ENCODE measurements around the gene OR2V2.
A peak's percentile ranks its signal among the peaks of the same experiment; 100 is the strongest.
"Not testable (repeated sequence)": the region's sequence is repeated elsewhere in the genome, so short reads cannot be mapped to it uniquely, and the experiment has no call there.

Gene OR2V2

DNA sequence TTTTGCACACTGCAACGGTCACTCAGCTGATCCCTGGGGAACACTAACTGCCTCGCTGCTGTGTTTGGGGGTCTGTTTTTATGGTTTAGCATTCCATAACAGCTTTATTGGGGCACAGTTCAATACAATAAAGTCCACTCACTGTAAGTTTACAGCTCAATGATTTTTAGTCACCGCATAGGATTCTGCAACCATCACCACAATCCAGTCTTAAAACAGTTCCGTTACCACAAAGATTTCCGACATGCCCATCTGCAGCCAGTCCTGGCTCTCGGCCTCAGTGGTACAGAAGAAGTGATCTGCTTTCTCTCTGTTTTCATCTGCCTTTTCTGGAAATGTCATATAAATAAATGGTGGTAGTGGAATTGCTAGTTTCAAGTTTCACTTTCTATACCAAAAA lies 23.6 kb downstream of the OR2V2 start:
- no peak for FAIRE-seq

DNA sequence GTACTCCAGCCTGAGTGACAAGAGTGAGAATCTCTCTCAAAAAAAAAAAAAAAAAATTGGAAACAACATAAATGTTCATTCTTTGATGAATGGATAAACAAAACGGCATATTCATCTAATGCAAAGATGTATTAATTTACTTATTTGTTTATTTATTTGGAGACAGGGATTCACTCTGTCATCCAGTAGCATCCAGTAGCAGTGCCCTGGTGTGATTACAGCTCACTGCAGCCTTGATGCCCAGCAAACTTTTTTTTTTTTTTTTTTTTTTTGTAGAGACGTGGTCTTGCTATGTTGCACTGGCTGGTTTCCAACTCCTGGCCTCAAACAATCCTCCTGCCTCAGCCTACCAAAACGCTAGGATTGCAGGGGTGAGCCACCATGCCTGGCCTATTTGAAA lies 24.4 kb downstream of the OR2V2 start:
- no peak for FAIRE-seq

DNA sequence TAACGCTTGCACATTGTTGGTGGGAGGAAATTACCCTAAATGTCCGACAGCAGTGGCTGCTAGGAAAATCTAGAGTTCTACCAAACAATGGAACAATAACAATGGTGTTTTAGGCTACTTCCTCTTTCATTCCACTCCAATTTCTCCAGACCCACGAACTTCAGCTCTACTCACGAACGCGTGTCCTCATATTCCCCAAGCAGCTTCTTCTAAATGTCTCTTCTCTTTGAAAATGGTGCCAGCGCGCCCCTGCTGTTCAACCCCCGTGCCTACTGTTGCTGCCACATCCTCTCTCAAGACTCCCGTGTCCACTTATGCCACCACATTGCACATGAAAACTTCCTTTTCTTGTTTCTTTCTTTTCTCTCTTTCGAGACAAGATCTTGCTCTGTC lies 25.6 kb downstream of the OR2V2 start:
- FAIRE-seq = no peak

DNA sequence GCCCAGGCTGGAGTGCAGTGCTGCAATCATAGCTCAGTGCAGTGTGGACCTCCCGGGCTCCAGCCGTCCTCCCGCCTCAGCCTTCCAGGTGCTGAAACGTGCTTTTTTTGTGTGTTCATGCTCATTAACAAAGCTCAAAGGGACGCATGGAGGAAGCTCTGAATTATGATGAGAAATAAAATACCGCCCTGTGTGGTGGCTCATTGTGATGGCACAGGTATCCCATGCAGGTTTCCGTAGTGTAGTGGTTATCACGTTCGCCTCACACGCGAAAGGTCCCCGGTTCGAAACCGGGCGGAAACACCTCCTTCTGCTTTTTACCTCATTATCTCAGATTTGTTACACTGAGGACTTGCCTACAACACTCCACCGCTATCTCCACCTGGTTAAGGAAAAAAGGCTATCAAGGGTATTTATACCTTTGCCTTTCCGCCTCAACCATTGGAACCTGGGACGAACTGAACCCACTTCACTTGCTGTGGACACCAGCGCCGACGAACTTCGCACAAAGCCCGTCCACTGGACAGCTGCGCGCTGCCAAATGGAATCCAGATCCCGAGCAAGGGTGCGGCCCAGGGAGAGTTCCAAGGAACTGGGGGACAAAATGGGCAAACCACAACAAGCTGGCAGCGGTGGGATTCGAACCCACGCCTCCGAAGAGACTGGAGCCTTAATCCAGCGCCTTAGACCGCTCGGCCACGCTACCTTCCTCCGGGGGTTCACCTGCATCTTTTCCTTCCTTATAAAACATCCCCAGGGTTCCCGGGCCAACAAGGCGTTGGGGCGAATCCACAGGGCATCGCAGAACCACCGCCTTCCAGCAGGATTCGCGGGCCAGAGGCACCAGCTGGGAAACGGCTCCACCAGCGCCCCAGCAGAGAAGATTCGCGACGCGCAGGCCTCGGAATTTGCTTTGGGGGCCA lies 26.3 kb downstream of the OR2V2 start:
- no peak for FAIRE-seq

DNA sequence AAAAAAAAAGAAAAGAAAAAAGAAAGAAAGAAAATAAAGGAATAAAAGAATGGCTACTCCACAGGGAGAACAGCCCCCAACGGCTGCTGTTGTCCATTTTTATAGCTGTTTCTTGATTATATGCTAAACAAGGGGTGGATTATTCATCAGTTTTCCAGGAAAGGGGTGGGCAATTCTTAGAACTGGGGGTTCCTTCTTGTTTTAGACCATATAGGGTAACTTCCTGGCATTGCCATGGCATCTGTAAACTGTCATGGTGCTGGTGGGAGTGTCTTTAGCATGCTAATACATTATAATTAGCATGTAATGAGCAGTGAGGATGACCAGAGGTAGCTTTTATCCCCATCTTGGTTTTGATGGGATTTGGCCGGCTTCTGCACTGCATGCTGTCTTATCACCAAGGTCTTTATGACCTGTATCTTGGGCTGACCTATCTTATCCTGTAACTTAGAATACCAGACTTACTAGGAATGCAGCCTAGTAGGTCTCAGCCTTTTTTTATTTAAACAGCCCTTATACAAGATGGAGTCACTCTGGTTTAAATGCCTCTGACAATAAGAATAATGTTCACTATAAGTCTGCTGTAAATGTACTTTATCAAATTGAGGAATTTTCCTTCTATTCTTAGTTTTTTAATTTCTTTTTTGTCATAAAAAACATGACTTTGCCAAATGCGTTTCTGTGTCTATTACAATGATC lies 29.0 kb downstream of the OR2V2 start:
- no peak for FAIRE-seq

DNA sequence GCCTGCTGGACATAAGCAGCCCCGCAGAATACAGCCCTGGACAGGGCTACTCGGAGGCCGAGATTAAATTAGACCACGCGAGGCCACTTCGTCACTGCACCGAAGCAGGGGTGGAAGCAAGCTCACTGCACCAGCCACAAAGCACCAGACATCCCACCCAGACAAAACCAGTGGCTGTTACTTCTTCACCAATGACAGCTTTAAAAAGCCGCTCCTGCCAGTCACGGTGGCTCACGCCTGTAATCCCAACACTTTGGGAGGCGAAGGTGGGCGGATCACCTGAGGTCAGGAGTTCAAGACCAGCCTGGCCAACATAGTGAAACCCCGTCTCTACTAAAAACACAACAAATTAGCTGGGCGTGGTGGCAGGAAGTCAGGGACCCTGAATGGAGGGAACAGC lies 30.2 kb downstream of the OR2V2 start:
- FAIRE-seq = not testable (repeated sequence)

- no peak for FAIRE-seq
These were observed 34.5 kb downstream of the OR2V2 start for GRCh38 chr5:181181650-181182565.

DNA sequence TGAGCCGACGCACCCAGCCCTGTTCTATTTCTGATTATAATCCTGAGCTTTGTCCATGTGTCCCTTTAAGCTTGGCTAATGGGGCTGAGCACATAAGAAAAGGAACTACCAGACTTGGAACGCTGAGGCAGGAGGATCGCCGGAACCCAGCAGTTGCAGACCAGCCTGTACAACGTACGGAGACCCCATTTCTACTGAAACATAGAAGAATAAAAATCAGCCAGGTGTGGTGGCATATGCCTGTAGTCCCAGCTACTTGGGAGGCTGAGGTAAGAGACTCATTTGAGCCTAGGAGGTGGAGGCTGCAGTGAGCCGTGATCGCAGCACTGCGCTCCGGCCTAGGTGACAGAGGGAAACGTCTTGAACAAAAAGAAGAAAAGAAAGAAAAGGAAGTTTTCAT lies 35.3 kb downstream of the OR2V2 start:
- FAIRE-seq = no peak

GRCh38 chr5:181184845-181185216 lies 37.4 kb downstream of the OR2V2 start:
- no peak for FAIRE-seq

DNA sequence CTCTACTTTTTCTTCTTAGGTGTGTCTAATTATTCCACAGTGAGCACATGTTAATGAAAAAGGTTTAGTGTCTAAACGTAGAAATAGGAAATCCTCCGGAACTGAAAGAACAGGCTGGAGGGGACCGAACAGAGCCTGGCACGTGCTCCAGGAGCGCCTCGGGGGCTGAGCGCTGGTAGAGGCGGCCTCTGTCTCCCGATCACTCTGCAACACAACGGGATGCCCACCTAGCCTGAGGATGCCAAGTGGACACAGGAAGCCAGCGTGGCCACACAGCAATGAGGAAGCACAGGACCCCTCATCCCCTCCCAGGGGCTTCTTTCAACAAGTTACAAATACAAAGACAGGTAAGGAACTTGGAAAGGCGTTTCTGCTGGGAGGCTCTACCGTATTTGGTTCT lies 38.2 kb downstream of the OR2V2 start:
- no peak for FAIRE-seq

DNA sequence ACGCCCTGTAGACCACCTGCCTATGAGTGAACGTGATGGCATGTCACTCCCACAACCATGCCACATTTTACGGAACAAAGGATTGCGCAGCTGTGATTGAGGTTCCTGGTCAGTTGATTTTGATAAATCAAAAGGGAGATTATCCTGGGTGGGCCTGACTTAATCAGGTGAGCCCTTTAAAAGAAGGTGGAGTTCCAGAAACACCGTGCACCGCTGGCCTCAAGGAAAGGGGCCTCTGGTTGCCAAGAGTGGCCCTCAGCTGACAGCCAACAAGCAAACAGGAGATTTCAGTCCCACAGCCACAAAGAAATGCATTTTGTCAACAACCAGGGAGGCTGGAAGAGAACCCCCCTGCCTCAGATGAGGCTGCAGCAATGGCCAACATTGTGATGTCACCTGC lies 38.6 kb downstream of the OR2V2 start:
- no peak for FAIRE-seq

- FAIRE-seq = no peak
These were observed 39.7 kb downstream of the OR2V2 start for GRCh38 chr5:181186986-181187499.

DNA sequence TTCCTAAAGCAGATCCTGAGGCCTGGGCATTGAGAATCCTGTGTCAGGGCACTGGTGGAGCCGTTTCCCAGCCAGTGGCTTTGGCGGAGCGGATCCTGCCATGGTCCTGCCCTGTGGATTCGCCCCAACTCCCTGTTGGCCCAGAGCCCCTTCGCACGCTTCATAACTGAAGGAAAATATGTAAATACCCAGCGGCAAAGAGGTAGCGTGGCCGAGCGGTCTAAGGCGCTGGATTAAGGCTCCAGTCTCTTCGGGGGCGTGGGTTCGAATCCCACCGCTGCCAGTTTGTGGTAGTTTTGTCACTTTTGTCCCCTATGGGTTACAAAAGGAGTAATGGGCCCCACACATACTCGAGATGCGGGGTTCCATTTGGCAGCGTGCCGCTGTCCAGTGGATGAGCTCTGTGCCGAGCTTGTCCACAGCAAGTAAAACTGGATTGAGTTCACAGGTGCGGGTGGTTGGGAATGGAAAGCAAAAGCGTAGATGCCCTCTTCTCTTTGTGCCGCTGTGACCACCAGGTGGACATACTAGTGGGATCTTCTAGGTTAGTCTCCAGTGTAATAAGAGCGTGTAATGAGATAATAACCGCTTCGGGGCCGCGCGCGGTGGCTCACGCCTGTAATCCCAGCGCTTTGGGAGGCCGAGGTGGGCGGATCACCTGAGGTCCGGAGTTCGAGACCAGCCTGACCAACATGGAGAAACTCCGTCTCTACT lies 40.3 kb downstream of the OR2V2 start:
- FAIRE-seq = no peak

- no peak for FAIRE-seq
These were observed 41.4 kb downstream of the OR2V2 start for GRCh38 chr5:181188700-181189362.

DNA sequence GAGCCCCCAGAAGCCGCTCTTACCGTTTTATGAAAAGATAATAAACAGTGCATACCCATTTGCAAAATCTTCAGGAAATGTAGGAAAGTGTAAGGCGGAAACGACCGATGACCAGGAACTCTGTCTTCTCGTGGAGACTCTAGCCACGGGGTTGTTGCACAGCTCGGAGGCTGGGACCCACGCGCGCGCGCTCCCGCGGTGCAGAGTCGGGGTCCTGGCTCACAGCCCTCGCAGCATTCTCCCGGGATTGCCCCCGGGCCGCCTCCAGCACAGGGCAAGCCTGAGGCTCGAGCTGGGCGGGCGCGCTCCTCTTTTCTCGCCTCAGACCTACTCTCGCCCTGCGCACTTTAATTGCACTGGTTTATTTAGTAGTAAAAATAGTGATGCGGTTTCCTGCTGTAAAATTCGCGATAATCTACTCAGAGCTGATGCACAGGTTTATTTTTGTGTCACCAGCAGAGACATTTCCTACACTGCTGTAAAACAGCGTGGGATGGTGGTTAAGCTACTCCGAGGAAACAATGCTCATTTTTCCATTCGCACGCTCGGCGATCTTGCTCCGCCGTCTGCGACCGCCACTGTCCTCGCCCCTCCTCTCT lies 42.1 kb downstream of the OR2V2 start:
- no peak for FAIRE-seq

DNA sequence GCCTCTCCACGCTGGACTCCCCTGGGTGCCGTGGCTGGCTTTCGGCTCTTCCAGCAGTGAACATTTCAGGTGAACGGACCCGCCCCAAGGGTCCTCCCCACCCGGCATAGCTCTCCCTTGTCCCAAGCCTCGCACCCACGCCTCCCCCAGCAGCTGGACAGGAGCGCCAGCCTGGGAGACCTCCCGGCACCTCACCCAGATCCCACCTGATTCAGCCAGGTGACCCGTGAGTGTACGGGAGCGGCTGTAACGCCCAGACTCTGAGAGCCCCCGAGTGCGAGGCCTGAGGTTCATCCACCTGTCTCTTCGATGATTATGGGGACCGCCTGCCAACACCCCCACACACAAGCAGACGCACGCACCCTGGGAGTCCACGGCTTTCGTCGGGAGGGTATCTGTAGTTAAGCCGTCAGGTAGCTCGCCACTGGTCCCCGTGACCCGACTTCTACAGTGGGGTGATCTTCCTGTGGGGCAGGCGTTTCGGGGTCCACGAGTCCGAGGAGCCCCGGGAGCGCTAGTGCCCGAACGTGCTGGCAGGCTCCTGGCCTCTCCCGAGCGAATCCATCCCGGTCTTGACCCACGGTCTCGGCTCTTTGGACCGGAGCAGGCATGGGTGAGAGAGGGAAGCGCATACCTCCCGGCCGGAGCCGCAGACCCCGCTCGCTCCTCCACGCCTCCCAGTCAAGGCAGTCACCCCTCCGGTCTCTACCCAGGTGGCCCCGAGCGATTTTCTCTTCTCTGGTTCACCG lies 42.8 kb downstream of the OR2V2 start:
- no peak for FAIRE-seq

GRCh38 chr5:181190711-181191525 lies 43.5 kb downstream of the OR2V2 start:
- FAIRE-seq = no peak

GRCh38 chr5:181191526-181192336 lies 44.3 kb downstream of the OR2V2 start:
- FAIRE-seq = peak; percentile 89

Measured in endometrium (tissue), 2 donors.